DLD1 (cell line): ENCODE results near the gene ZFYVE26.
"Not testable (repeated sequence)": the region's sequence is repeated elsewhere in the genome, so short reads cannot be mapped to it uniquely, and the experiment has no call there.

ENCODE experiments used
- in situ Hi-C: cut with HindIII; loops from 2 replicates; pipeline ENCODE4 v1.10.0; 2017; ENCODE audit warnings: low sequenced_read_pairs

The ZFYVE26 gene

DNA sequence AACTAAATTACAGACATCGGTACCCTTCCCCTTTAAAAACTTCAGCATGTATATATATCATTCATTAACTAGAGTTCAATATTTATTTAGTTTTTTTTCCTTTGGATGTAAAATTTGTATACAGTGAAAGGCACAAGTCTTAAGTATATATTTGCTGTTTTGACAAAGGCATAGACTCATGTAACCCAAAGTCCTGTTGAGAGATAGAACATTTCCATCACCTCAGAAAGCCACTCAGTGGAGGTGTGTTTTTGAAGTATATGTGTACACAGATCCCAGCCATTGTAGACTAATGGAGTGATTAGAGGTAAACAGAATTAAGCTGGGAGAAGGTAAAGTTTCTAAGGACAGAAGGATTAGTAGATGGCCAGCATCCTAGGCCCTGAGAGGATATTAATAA lies 99.3 kb downstream of the ZFYVE26 start:
- in situ Hi-C loops: no loop called here

DNA sequence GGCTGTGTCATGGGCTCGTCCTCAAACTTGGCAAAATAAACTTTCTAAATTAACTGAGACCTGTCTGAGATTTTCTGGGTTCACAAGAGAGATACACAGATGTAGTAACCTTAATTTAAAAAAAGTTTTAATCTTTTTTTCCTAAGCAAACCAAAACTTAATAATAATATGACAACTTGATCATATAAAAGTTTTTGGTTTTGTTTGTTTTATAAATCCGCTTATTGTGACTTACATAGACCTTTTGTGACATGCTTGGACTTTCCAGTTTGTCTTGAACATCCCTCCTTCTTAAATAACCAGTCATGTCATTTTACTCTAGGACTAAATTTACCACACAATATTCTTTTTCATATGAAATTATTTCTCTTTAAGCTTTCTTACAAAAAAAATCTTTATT lies 106.2 kb downstream of the ZFYVE26 start:
- in situ Hi-C loops: no loop called here

- in situ Hi-C loops: not testable (repeated sequence)
Measured at GRCh38 chr14:67709796-67710195, 106.6 kb downstream of the ZFYVE26 start.

- in situ Hi-C loops: not testable (repeated sequence)
Measured at GRCh38 chr14:67709346-67709745, 107.0 kb downstream of the ZFYVE26 start.

DNA sequence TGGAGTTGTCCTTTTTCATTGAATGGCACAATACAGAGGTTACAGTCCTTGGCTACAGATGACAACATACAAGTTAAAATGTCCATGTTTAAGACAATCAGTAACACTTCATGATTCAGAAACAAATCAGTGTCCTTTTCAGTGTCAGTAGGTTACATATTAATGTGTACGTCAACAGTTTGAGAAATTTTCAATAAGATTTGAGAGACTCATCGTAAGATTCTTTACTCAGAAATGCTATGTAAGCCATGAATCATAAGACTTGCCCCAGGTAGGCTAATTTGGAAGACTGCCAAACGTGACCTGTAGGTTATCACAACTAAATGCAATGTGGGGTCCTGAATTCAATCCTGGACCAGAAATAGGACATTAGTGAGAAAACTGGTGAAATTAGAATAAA lies 111.2 kb downstream of the ZFYVE26 start:
- in situ Hi-C loops: no loop called here

DNA sequence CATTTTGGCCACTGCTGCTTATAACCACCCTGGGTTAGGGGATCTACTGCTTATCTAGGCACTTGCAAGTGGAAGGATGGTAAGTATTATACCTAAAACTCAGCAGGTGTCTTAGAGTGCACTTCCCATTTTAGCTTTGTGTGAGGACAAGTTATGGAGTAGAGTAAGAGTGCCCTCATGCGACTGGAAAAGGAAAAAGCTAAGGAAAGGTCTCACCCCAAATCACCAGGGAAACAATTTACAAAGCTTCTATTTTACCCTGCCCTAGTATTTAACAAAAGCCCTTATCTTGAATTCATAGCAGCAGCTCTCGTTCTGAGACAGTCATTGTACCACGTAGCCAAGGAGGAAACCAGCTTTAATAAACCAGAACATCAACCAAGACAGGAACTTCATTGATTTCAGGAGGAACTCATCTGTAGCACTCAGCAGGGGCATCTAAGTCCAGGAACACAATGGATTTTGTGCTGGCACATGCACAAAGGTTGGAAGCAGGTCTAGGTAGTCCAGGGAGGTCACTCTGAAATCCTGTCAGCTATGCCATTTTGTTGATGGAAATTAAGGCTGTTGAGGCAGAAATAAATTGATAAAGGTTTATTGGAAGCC lies 111.8 kb downstream of the ZFYVE26 start:
- in situ Hi-C loops: no loop called here

GRCh38 chr14:67703997-67704396 lies 112.4 kb downstream of the ZFYVE26 start:
- in situ Hi-C loops: no loop called here

DNA sequence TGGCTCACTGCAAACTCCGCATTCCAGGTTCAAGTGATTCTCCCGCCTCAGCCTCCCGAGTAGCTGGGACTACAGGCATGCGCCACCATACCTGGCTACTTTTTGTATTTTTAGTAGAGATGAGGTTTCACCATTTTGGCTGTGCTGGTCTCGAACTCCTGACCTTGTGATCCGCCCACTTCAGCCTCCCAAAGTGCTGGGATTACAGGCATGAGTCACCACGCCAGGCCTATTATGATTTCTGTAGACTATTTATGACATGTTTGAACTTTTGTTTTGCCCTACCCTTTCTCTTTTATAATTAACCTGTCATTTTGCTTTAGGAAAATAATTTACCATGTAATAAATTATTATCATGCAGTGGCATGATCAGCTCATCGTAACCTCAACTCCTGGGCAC lies 114.9 kb downstream of the ZFYVE26 start, which contains the start of gene RDH12:
Gene RDH12 (plus strand): TSS at position 395 of the 400 bp plus-strand sequence. CDS start 20,757 bp downstream, outside the sequence.
- in situ Hi-C loops: not testable (repeated sequence)

DNA sequence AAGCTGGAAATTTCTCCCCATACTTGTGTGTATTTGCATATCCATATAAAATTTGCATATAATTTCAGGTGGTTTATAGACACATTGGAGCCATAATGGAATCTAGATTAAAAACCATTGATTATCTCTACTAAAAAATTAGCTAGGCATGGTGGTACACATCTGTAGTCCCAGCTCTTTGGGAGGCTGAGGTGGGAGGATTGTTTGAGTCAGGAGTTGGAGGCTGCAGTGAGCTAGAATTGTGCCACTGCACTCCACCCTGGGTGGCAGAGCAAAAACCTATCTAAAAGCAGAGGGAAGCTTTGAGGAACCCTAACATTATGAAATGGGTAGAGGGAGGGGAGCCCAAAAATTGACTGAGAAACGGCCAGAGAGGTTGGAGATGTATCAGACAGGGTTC lies 118.2 kb downstream of the ZFYVE26 start:
- in situ Hi-C loops: no loop called here

GRCh38 chr14:67697006-67697405 lies 119.4 kb downstream of the ZFYVE26 start:
- in situ Hi-C loops: no loop called here
